Transverse colon (tissue), 4 donors: ENCODE results near the gene OR4E1. TPM values are rescaled to one million over a fixed set of nuclear protein-coding genes. Genes with fewer than 3 reads are reported as not detected.

ENCODE experiments used
- DNase-seq: peaks from one replicate; pipeline ENCODE4 v3.0.0-alpha.2; 2019
- H3K27ac ChIP-seq, 4 donors: fragments of 200-600 bp; sonication (generic); 2 replicates each; pipeline ENCODE4 v1.5.1; 2016 to 2018; ENCODE audit warnings: inconsistent platforms in 4 of 4
- H3K27me3 ChIP-seq: fragments of 200-600 bp; sonication (generic); 2 replicates; pipeline ENCODE4 v1.5.1; 2017; ENCODE audit warnings: inconsistent platforms
- H3K36me3 ChIP-seq, 4 donors: fragments of 200-600 bp; sonication (generic); 2 replicates each; pipeline ENCODE4 v1.5.1; 2017 to 2019; ENCODE audit warnings: inconsistent platforms in 4 of 4
- H3K4me1 ChIP-seq, 4 donors: fragments of 200-600 bp; sonication (generic); 2 replicates each; pipeline ENCODE4 v1.5.1; 2017 to 2020; ENCODE audit warnings: inconsistent platforms in 4 of 4
- H3K4me3 ChIP-seq, 4 donors: fragments of 200-600 bp; sonication (generic); 1 replicate in 1 of 4; 2 replicates in 3 of 4; pipeline versions ENCODE4 v1.5.1 to v1.6.1; 2017 to 2019; ENCODE audit warnings: inconsistent platforms in 4 of 4
- H3K9me3 ChIP-seq, 2 donors: fragments of 200-600 bp; sonication (generic); 2 replicates each; pipeline ENCODE4 v1.5.1; 2017 to 2019; ENCODE audit warnings: inconsistent platforms in 2 of 2
- EP300 ChIP-seq: sonication (generic); formaldehyde crosslinking; IDR thresholded peaks from one replicate; pipeline ENCODE4 v1.6.1; 2017; ENCODE audit warnings: antibody characterized with exemption, low read depth
- POLR2A ChIP-seq: fragments of 450-650 bp; IDR thresholded peaks from one replicate; pipeline ENCODE4 v1.6.1; 2016; ENCODE audit warnings: antibody characterized with exemption, mild to moderate bottlenecking, moderate library complexity
- POLR2AphosphoS5 ChIP-seq, 3 donors: sonication (generic); formaldehyde crosslinking; IDR thresholded peaks; one replicate each; pipeline ENCODE4 v1.6.1; 2016; ENCODE audit warnings: antibody characterized with exemption in 3 of 3
- WGBS, 2 donors: methylation state at CpG; one replicate each; pipeline ENCODE4 v1.1.5; 2018; ENCODE audit warnings: low coverage in 1 of 2; 5-methylcytosine and 5-hydroxymethylcytosine counted together
- in situ Hi-C, 4 donors: fragments of 200-750 bp; cut with MboI; loops; one replicate each; pipeline versions ENCODE4 v1.15.0 to v1.15.1; 2017; ENCODE audit warnings: low sequenced_read_pairs in 3 of 4, low pct_ligation_motif_present in 1 of 4, low pct_unique_long_range_greater_than_20kb in 1 of 4
- intact Hi-C: fragments of 100-400 bp; cut with DNase I; formaldehyde crosslinking; loops from one replicate; pipeline ENCODE4 v1.15.1; 2023; ENCODE audit warnings: low total_unique reads
- total RNA-seq, 4 donors: library from RNA; depleted of rRNA; stranded (reverse); fragments of >200 nt; gene quantifications; one replicate each; pipeline ENCODE4 v1.1.0, GENCODE V29; 2016
- TF ChIP-seq, protein P1 (sequence below), 5 experiments: fragments of 200-600 bp in 3 of 5; fragments of 450-650 bp in 2 of 5; sonication (generic) in 3 of 5; IDR thresholded peaks; 1 replicate in 2 of 5; 2 replicates in 3 of 5; pipeline ENCODE4 v1.5.1; 2016 to 2017; ENCODE audit warnings: antibody characterized with exemption in 5 of 5, inconsistent platforms in 3 of 5, mild to moderate bottlenecking in 2 of 5, moderate library complexity in 1 of 5

Gene OR4E1, protein sequence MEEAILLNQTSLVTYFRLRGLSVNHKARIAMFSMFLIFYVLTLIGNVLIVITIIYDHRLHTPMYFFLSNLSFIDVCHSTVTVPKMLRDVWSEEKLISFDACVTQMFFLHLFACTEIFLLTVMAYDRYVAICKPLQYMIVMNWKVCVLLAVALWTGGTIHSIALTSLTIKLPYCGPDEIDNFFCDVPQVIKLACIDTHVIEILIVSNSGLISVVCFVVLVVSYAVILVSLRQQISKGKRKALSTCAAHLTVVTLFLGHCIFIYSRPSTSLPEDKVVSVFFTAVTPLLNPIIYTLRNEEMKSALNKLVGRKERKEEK
- total RNA-seq, result not detected

DNA sequence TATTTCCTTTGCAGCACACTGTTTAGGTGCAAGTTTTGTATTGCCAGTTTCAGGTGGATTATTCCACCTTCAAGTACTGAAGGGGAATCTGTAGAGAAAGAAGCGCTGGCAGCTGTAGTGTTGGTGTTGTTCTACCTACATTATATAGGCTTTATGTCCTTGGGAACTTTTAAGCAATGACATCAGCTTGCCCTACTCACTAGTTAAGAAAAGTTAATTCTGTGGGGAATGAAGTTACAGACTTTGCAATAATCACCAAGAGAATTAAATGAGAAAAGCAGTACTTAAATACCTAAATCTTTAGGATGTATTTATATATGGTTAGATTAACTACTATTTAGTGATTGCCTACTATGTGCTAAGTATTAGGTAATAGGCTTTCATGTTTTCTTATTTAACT lies at the start of gene OR4E1:
Gene OR4E1, minus strand, starts transcription at position 101 of the 400 bp plus-strand sequence. CDS start 2,883 bp downstream, outside the sequence.
- intact Hi-C loops, result no loop called here
- in situ Hi-C loops, result no loop called here
- DNase-seq, result no peak
- H3K27ac ChIP-seq, result no peak within 1 kb of the TSS
- no peaks in the 10 kb centered on the region for H3K9me3 ChIP-seq
- H3K4me1 ChIP-seq, result no peaks in the 10 kb centered on the region
- H3K36me3 ChIP-seq, result no peaks in the 10 kb centered on the region
- no peaks in the 10 kb centered on the region for H3K27me3 ChIP-seq
- H3K4me3 ChIP-seq, result no peak within 1 kb of the TSS
- TF ChIP-seq POLR2AphosphoS5 (IDR thresholded peaks at IDR 0.05) (no peak), EP300 (no peak), POLR2A (no peak)
- TF ChIP-seq, protein P1, sequence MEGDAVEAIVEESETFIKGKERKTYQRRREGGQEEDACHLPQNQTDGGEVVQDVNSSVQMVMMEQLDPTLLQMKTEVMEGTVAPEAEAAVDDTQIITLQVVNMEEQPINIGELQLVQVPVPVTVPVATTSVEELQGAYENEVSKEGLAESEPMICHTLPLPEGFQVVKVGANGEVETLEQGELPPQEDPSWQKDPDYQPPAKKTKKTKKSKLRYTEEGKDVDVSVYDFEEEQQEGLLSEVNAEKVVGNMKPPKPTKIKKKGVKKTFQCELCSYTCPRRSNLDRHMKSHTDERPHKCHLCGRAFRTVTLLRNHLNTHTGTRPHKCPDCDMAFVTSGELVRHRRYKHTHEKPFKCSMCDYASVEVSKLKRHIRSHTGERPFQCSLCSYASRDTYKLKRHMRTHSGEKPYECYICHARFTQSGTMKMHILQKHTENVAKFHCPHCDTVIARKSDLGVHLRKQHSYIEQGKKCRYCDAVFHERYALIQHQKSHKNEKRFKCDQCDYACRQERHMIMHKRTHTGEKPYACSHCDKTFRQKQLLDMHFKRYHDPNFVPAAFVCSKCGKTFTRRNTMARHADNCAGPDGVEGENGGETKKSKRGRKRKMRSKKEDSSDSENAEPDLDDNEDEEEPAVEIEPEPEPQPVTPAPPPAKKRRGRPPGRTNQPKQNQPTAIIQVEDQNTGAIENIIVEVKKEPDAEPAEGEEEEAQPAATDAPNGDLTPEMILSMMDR (IDR thresholded peaks at IDR 0.05), result no peak
- WGBS, 2 donors, result 91 to 100% methylated on average over 1 of the region's 1 CpG

DNA sequence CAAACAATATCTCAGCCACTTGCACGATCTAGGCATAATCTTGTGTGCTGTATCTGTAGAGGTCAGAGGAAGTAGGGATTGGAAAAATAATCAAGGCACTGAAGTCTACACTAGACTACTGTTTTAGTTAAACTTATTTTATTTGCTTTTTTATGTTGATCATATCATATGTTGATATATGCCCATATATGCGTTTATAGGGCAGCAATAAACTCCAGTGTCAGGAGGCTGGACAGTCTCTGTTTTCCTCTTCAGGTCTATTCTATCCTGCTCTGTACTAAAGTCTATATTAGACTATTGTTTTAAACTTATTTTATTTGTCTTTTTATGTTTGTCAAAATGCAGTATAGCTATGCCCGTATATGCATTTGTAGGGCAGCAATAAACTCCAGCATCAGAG lies 47.9 kb upstream of the OR4E1 start:
- peaks cover 5% of the 10 kb centered on the region for H3K27me3 ChIP-seq
- intact Hi-C loops (no loop called here), in situ Hi-C loops (no loop called here)
- no peak overlapping the region for H3K27ac ChIP-seq
- peaks cover 0 to 5% (median 2%) of the 10 kb centered on the region in 4 donors for H3K4me1 ChIP-seq
- DNase-seq, result no peak
- no peaks in the 10 kb centered on the region for H3K9me3 ChIP-seq
- TF ChIP-seq EP300 (no peak), POLR2AphosphoS5 (IDR thresholded peaks at IDR 0.05) (no peak), POLR2A (no peak)
- TF ChIP-seq, protein P1 (IDR thresholded peaks at IDR 0.05), result no peak
- H3K4me3 ChIP-seq, result no peak overlapping the region
- H3K36me3 ChIP-seq, result no peaks in the 10 kb centered on the region
- 36 to 56% methylated on average over 3 of the region's 3 CpGs for WGBS, 2 donors

DNA sequence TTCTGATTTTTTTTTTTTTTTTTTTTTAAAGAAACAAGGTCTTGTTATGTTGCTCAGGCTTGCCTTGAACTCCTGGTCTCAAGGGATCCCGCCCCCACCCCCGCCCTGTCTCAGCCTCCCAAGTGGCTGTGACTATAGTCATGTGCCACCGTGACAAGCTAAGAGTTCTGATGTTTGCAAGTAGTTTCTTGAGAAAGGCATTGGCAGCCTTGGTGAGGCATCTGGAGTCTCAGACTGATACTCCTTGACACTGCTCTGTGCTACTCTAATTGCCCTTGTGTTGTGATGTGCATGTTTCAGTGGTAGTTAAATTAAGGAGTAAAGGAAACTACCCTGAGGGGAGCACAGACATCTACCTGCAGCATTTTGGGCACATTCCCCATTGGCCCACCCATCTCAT lies 46.2 kb upstream of the OR4E1 start:
- no peak for TF ChIP-seq POLR2AphosphoS5 (IDR thresholded peaks at IDR 0.05)
- TF ChIP-seq POLR2A, result no peak
- no peak for TF ChIP-seq EP300
- TF ChIP-seq, protein P1 (IDR thresholded peaks at IDR 0.05), result no peak
- Histone ChIP-seq H3K36me3 (no peaks in the 10 kb centered on the region), H3K27me3 (peaks cover 5% of the 10 kb centered on the region), H3K27ac (no peak overlapping the region), H3K4me1 (peaks cover 0 to 5% (median 0%) of the 10 kb centered on the region in 4 donors), H3K9me3 (no peaks in the 10 kb centered on the region), H3K4me3 (no peak overlapping the region)
- in situ Hi-C loops, result no loop called here
- WGBS, 2 donors, result 85% methylated on average over 3 of the region's 3 CpGs; no CpG with 5 or more reads in 1 of the 2 donors
- intact Hi-C loops, result no loop called here
- DNase-seq, result no peak

DNA sequence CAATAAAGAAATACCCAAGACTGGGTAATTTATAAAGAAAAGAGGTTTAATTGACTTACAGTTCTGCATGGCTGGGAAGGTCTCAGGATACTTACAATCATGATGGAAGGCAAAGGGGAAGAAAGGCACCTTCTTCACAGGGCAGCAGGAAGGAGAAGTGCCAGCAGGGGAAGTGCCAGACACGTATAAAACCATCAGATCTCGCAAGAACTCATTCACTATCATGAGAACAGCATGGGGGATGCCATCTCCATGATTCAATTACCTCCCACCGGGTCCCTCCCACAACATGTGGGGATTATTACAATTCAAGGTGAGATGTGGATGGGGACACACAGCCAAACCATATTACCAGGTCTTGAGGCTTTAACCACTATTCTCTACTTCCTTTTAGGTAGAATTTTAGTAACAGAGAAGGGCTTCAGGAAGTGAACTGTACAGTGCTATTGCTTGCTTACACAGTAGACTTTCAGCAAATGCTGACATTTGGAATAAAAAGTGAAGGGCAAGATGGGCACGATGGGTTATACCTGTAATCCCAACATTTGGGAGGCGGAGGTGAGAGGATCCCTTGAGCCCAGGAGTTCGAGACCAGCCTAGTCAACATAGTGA lies 40.8 kb upstream of the OR4E1 start:
- DNase-seq, result no peak
- Histone ChIP-seq H3K9me3 (no peaks in the 10 kb centered on the region), H3K4me3 (no peak overlapping the region), H3K27me3 (no peaks in the 10 kb centered on the region), H3K4me1 (no peaks in the 10 kb centered on the region), H3K27ac (no peak overlapping the region), H3K36me3 (no peaks in the 10 kb centered on the region)
- 76 to 78% methylated on average over 6 of the region's 6 CpGs for WGBS, 2 donors
- TF ChIP-seq EP300, result no peak
- no peak for TF ChIP-seq POLR2AphosphoS5 (IDR thresholded peaks at IDR 0.05)
- TF ChIP-seq, protein P1 (IDR thresholded peaks at IDR 0.05), result no peak
- no peak for TF ChIP-seq POLR2A
- in situ Hi-C loops, result no loop called here
- intact Hi-C loops, result no loop called here
